Lung (tissue), 12 donors: ENCODE results near the gene SERINC4. TPM values are rescaled to one million over a fixed set of nuclear protein-coding genes. Genes with fewer than 3 reads are reported as not detected.
A peak's percentile ranks its signal among the peaks of the same experiment; 100 is the strongest.
"Not testable (repeated sequence)": the region's sequence is repeated elsewhere in the genome, so short reads cannot be mapped to it uniquely, and the experiment has no call there.

Experiments
- ATAC-seq: fragments of 200-7000 bp; cut with Tn5 transposase; one replicate; pipeline ENCODE4 v1.9.1; 2020; ENCODE audit warnings: moderate number of reproducible peaks; ENCODE audit not compliant: insufficient read depth, low FRiP score
- DNase-seq, 3 donors: peaks; one replicate each; pipeline ENCODE4 v3.0.0-alpha.2; 2013 to 2017
- H3K27ac ChIP-seq, 2 donors: one replicate each; pipeline ENCODE4 v1.5.1; 2013; ENCODE audit warnings: mild to moderate bottlenecking in 2 of 2, moderate library complexity in 2 of 2, control low read depth in 1 of 2, inconsistent platforms in 1 of 2, low read depth in 1 of 2, low read length in 1 of 2
- H3K27me3 ChIP-seq, 3 donors: one replicate each; pipeline ENCODE4 v1.5.1; 2013; ENCODE audit warnings: low read length in 2 of 3; ENCODE audit not compliant: control insufficient read depth in 3 of 3, insufficient read depth in 3 of 3
- H3K36me3 ChIP-seq, 4 donors: one replicate each; pipeline ENCODE4 v1.5.1; 2013; ENCODE audit warnings: low read length in 4 of 4, mild to moderate bottlenecking in 1 of 4, moderate library complexity in 1 of 4; ENCODE audit not compliant: control insufficient read depth in 4 of 4, insufficient read depth in 4 of 4
- H3K4me1 ChIP-seq, 5 donors: one replicate each; pipeline ENCODE4 v1.5.1; 2013; ENCODE audit warnings: low read length in 5 of 5, mild to moderate bottlenecking in 2 of 5, moderate library complexity in 1 of 5; ENCODE audit not compliant: control insufficient read depth in 5 of 5, insufficient read depth in 5 of 5
- H3K4me3 ChIP-seq: one replicate; pipeline ENCODE4 v1.5.1; 2013; ENCODE audit warnings: mild to moderate bottlenecking, control low read depth, moderate library complexity
- H3K9ac ChIP-seq, 2 donors: one replicate each; pipeline ENCODE4 v1.5.1; 2013; ENCODE audit warnings: low read length in 2 of 2, control low read depth in 1 of 2; ENCODE audit not compliant: insufficient read depth in 1 of 2
- H3K9me3 ChIP-seq, 4 donors: one replicate each; pipeline ENCODE4 v1.5.1; 2013; ENCODE audit warnings: low read length in 3 of 4, mild to moderate bottlenecking in 1 of 4, moderate library complexity in 1 of 4; ENCODE audit not compliant: control insufficient read depth in 4 of 4, insufficient read depth in 3 of 4
- CTCF ChIP-seq: IDR thresholded peaks from 2 replicates; pipeline ENCODE4 v1.5.1; 2012; ENCODE audit warnings: mild to moderate bottlenecking; ENCODE audit errors: control extremely low read depth, extremely low read depth
- WGBS, 2 donors: extraction: QIAGEN DNeasy Blood & Tissue Kit; methylation state at CpG; one replicate each; pipeline ENCODE4 v1.1.7; 2013; 5-methylcytosine and 5-hydroxymethylcytosine counted together
- polyA plus RNA-seq, 2 donors: library from polyadenylated mRNA; stranded (reverse); fragments of 200-250 nt; gene quantifications; one replicate each; pipeline ENCODE4 v1.2.1, GENCODE V29; 2013
- total RNA-seq, 2 donors: library from RNA; depleted of rRNA in 1 of 2; stranded (reverse); fragments of >200 nt in 1 of 2; gene quantifications; one replicate each; pipeline ENCODE4 v1.2.1, GENCODE V29; 2014 to 2021
- donor health status: control.
- donor health status: control.
- donor health status: Bipolar disorder and iron deficiency.
- donor health status: healthy.
- donor health status: DM: yes; HTN: yes; CAD: no.

SERINC4 gene
- total and polyA plus RNA-seq, 4 donors: 0.18 to 0.46 (median 0.24) TPM; not detected in 1

GRCh38 chr15:43824302-43825246, 24.6 kb upstream of the SERINC4 start, which contains the start of gene MFAP1:
TSS of gene MFAP1 (minus strand) at chr15:43824690. CDS start at chr15:43824569, 121 bp downstream.
- 8 to 9% methylated on average over 46 of the region's 46 CpGs for WGBS, 2 donors
- Histone ChIP-seq H3K27ac (peak within 1 kb of the TSS; percentile 94 to 96), H3K4me3 (peak within 1 kb of the TSS; percentile 89), H3K4me1 (peaks cover 5 to 32% (median 8%) of the 10 kb centered on the region in 5 donors), H3K36me3 (peaks cover 0 to 2% (median 0%) of the 10 kb centered on the region in 4 donors), H3K9ac (peak within 1 kb of the TSS; percentile 82 to 99), H3K9me3 (no peaks in the 10 kb centered on the region), H3K27me3 (no peaks in the 10 kb centered on the region)
- TF ChIP-seq CTCF: no peak
- peak; percentile 91 for ATAC-seq
- DNase-seq: peak; percentile 95 to 99 (median 98)

GRCh38 chr15:43821505-43821904, 21.5 kb upstream of the SERINC4 start:
- WGBS, 2 donors: 66 to 75% methylated on average over 3 of the region's 3 CpGs
- H3K27me3 ChIP-seq: no peaks in the 10 kb centered on the region

GRCh38 chr15:43815064-43815463, 15.0 kb upstream of the SERINC4 start:
- DNase-seq, H3K9ac ChIP-seq, H3K27ac ChIP-seq, H3K4me1 ChIP-seq, H3K27me3 ChIP-seq, H3K9me3 ChIP-seq, H3K4me3 ChIP-seq, ATAC-seq: not testable (repeated sequence)
- WGBS, 2 donors: 95 to 98% methylated on average over 5 of the region's 5 CpGs
- peaks cover 26 to 45% (median 32%) of the 10 kb centered on the region in 4 donors for H3K36me3 ChIP-seq

More at GRCh38 chr15:43821505-43821904, 21.5 kb upstream of the SERINC4 start:
- TF ChIP-seq CTCF: no peak
- peaks cover 3 to 17% (median 7%) of the 10 kb centered on the region in 5 donors for H3K4me1 ChIP-seq
- no peak overlapping the region for H3K4me3 ChIP-seq
- H3K36me3 ChIP-seq: peaks cover 0 to 10% (median 7%) of the 10 kb centered on the region in 4 donors
- DNase-seq (peak in 1 of 3 donors; percentile 9), ATAC-seq (no peak)
- no peaks in the 10 kb centered on the region for H3K9me3 ChIP-seq
- no peak overlapping the region for H3K27ac ChIP-seq
- H3K9ac ChIP-seq: no peak overlapping the region
